ENCODE measurements around the gene SNTG2. TPM values are rescaled to one million over a fixed set of nuclear protein-coding genes. Genes with fewer than 3 reads are reported as not detected.

The SNTG2 gene
- total and polyA plus RNA-seq, 10 of the 15 experiments (the other 5 are each of a cell fraction or from before 2014, with no cell fraction given): not detected

- no peak for TF ChIP-seq PBX3 (IDR thresholded peaks at IDR 0.05; ENCODE audit: insufficient replicate concordance, low read depth, low read length)
Measured at GRCh38 chr2:1277634-1278033, 327.0 kb downstream of the SNTG2 start (continued).

GRCh38 chr2:1278125-1278524, 327.5 kb downstream of the SNTG2 start:
- H4K20me1 ChIP-seq (ENCODE audit: control insufficient read depth, insufficient read depth): no peaks in the 10 kb centered on the region
- ATAC-seq (no peak), DNase-seq (ENCODE audit: low read depth, low spot score) (no peak), FAIRE-seq (no peak)
- H3K4me1 ChIP-seq (ENCODE audit: control insufficient read depth, insufficient read depth, low read length): no peaks in the 10 kb centered on the region
- ChIA-PET CTCF (no interaction called here), POLR2A (no interaction called here), RAD21 (ENCODE audit: unreplicated experiment) (no interaction called here), SMC1A (ENCODE audit: uncharacterized antibody, unreplicated experiment) (no interaction called here)
- 26% methylated on average over 4 of the region's 4 CpGs for whole genome bisulfite sequencing (ENCODE audit: insufficient coverage, insufficient replicate concordance, low lambda C conversion rate, missing lambda C conversion rate)
- H3K27ac ChIP-seq (ENCODE audit: control insufficient read depth, insufficient read depth): no peak overlapping the region
- H2AFZ ChIP-seq (ENCODE audit: control insufficient read depth, low read depth, low read length): no peak overlapping the region
- no peak overlapping the region for H3K4me3 ChIP-seq
- no peaks in the 10 kb centered on the region for H3K9me3 ChIP-seq (replicated peaks; ENCODE audit: control insufficient read depth, insufficient read depth, low read length)
- no peaks in the 10 kb centered on the region for H3K27me3 ChIP-seq (replicated peaks in 1 of 2; ENCODE audit: control insufficient read depth in 2 of 2, insufficient read depth in 2 of 2, low read length in 1 of 2)
- no TSS peak for BruUV-seq (replicated peaks)
- intact Hi-C loops (cut with micrococcal nuclease; ENCODE audit: unreplicated experiment) (no loop called here), in situ Hi-C loops (cut with MboI) (no loop called here)
- TF ChIP-seq ATF2 (IDR thresholded peaks at IDR 0.05; ENCODE audit: low read length): no peak
- TF ChIP-seq CREM (IDR thresholded peaks at IDR 0.05; ENCODE audit: low read depth): no peak
- no peak for TF ChIP-seq NKRF (conservative IDR thresholded peaks at IDR 0.05)
- TF ChIP-seq RUNX3 (IDR thresholded peaks at IDR 0.05; ENCODE audit: low read length): no peak
- no peak for TF ChIP-seq EP300 (IDR thresholded peaks at IDR 0.05; ENCODE audit: borderline replicate concordance in 1 of 2, control insufficient read depth in 1 of 2, low read depth in 2 of 2, low read length in 2 of 2)
- no peak for TF ChIP-seq HDGF (IDR thresholded peaks at IDR 0.05)
- no peak for TF ChIP-seq ZZZ3 (IDR thresholded peaks at IDR 0.05; ENCODE audit: control insufficient read depth, insufficient read length, low read depth)
- TF ChIP-seq TCF3 (IDR thresholded peaks at IDR 0.05; ENCODE audit: borderline replicate concordance, insufficient read depth, low read depth, low read length): no peak
- no peak for TF ChIP-seq POLR2A (IDR thresholded peaks at IDR 0.05; ENCODE audit: low read depth, low read length)
- TF ChIP-seq TCF12 (IDR thresholded peaks at IDR 0.05; ENCODE audit: low read depth, low read length): no peak
- TF ChIP-seq SP1 (IDR thresholded peaks at IDR 0.05; ENCODE audit: low read depth, low read length): no peak
- TF ChIP-seq JUNB (IDR thresholded peaks at IDR 0.05): no peak
- TF ChIP-seq KAT2A (conservative IDR thresholded peaks at IDR 0.05; ENCODE audit: control insufficient read depth, low read depth, low read length): no peak
- no peak overlapping the region for H3K9ac ChIP-seq (ENCODE audit: control insufficient read depth, insufficient read depth, low read length)
- H3K79me2 ChIP-seq (ENCODE audit: control insufficient read depth, insufficient read depth, low read length): no peaks in the 10 kb centered on the region
- H3K36me3 ChIP-seq (ENCODE audit: control insufficient read depth in 2 of 2, insufficient read depth in 2 of 2, low read length in 1 of 2): no peaks in the 10 kb centered on the region
- no peak overlapping the region for H3K4me2 ChIP-seq (ENCODE audit: control insufficient read depth, insufficient read depth)
